ENCODE measurements around the gene CTTNBP2NL.

DNA sequence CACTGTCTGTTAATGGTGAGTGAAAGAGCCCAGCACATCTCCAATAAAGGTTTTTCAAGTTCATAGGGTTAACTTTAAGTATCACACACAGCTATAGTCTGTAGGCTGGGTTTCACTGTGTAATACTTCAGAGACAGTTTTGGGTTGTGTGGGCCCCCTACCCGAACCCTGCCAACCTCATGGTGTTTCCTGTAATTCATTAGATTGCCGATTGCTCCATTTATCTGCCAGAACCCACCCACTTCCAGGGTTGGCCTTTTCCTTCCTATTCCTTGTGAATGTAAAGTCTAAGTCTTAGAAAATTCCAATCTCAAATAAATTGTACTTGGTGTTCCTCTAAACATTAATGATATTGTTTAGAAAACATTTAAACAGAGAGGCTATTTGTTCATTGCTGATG, 43.6 kb downstream of the CTTNBP2NL start:
- TF ChIP-seq POLR2A (IDR thresholded peaks at IDR 0.05; ENCODE audit: low read depth, low read length): no peak
- no peak for TF ChIP-seq MAFK (IDR thresholded peaks at IDR 0.05; ENCODE audit: low read depth, low read length)
- TF ChIP-seq USF2 (IDR thresholded peaks at IDR 0.05; ENCODE audit: low read depth, low read length): no peak
- no peak for TF ChIP-seq CTCF (conservative IDR thresholded peaks at IDR 0.05; ENCODE audit: low read depth, low read length)
- no peak for TF ChIP-seq RFX5 (IDR thresholded peaks at IDR 0.05; ENCODE audit: low read depth, low read length)
- no peak for TF ChIP-seq RAD21 (IDR thresholded peaks at IDR 0.05; ENCODE audit: low read length)
- TF ChIP-seq FOS (IDR thresholded peaks at IDR 0.05; ENCODE audit: low read depth, low read length): no peak
- TF ChIP-seq RCOR1 (IDR thresholded peaks at IDR 0.05; ENCODE audit: insufficient replicate concordance, low read length): no peak
